SJCRH30 (cell line): ENCODE measurements around the gene VCL. TPM values are rescaled to one million over a fixed set of nuclear protein-coding genes. Genes with fewer than 3 reads are reported as not detected.
A peak's percentile ranks its signal among the peaks of the same experiment; 100 is the strongest.

ENCODE experiments used
- DNase-seq, 2 experiments: peaks; one replicate each; pipeline ENCODE4 v3.0.0-alpha.2; 2015 to 2020
- H3K27ac ChIP-seq: fragments of 250-450 bp; sonication (Bioruptor Pico); 2 replicates; pipeline ENCODE4 v1.5.1; 2020; ENCODE audit warnings: mild to moderate bottlenecking, moderate library complexity
- H3K27me3 ChIP-seq: fragments of 250-450 bp; sonication (Bioruptor Pico); 2 replicates; pipeline ENCODE4 v1.5.1; 2020; ENCODE audit warnings: mild to moderate bottlenecking, moderate library complexity
- H3K36me3 ChIP-seq: fragments of 250-450 bp; sonication (Bioruptor Pico); 2 replicates; pipeline ENCODE4 v1.5.1; 2020; ENCODE audit warnings: mild to moderate bottlenecking, moderate library complexity
- H3K4me1 ChIP-seq: fragments of 250-450 bp; sonication (Bioruptor Pico); 2 replicates; pipeline ENCODE4 v1.5.1; 2020; ENCODE audit warnings: mild to moderate bottlenecking, moderate library complexity
- H3K4me3 ChIP-seq: fragments of 250-450 bp; sonication (Bioruptor Pico); 2 replicates; pipeline ENCODE4 v1.5.1; 2020; ENCODE audit warnings: mild to moderate bottlenecking, moderate library complexity
- H3K9me3 ChIP-seq: fragments of 250-450 bp; sonication (Bioruptor Pico); replicated peaks from 2 replicates; pipeline ENCODE4 v1.5.1; 2020; ENCODE audit warnings: mild to moderate bottlenecking, moderate library complexity
- total RNA-seq: library from RNA; depleted of rRNA; stranded (reverse); fragments of >200 nt; shearing (Covaris generic); gene quantifications from 2 replicates; pipeline ENCODE4 v1.2.3, GENCODE V29; 2014

VCL gene
- total RNA-seq, 1 experiment from 2014 or later, result 48.1 TPM

DNA sequence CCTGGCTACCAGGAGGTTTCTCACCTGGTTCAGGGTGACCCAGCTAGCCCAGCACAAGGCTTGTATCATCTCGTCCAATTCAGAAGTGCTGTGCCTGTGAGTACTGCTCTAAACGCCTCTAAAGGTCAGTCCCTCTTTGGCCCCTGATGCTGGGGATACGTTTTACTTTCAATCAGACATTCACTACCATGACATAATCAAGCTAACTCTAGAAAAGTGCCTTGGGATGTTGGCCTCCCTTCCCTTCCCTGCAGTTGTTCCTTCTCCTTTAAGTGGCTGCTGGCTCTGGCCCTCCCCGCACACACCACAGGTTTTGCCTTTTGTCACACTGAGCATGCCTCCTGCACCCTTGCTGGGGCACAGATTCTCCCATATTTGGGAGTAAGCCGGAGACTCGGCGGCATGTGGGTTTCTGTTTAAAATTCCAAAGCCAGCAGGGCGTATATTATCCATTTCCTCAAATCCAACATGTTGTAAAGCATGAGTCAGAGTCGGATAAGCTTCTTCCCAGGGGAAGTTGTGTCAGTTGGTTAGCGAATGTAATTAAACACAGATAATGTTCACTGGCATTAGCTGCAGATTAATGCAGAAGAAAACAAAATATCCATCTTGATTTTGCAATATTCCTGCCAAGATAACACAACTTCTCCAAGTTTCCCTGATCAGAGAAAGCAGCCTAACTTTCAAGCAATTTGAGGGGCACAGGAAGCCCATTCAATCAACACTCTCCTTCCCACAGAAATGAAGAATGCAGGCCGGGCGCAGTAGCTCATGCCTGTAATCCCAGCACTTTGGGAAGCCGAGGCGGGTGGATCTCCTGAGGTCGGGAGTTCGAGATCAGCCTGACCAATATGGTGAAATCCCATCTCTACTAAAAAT lies 31.8 kb upstream of the VCL start:
- peaks cover 27% of the 10 kb centered on the region for H3K4me1 ChIP-seq
- H3K4me3 ChIP-seq, result no peak overlapping the region
- H3K27me3 ChIP-seq, result no peaks in the 10 kb centered on the region
- no peaks in the 10 kb centered on the region for H3K36me3 ChIP-seq
- peak; percentile 99 for DNase-seq
- H3K9me3 ChIP-seq, result no peaks in the 10 kb centered on the region
- peak overlapping the region; percentile 71 for H3K27ac ChIP-seq

DNA sequence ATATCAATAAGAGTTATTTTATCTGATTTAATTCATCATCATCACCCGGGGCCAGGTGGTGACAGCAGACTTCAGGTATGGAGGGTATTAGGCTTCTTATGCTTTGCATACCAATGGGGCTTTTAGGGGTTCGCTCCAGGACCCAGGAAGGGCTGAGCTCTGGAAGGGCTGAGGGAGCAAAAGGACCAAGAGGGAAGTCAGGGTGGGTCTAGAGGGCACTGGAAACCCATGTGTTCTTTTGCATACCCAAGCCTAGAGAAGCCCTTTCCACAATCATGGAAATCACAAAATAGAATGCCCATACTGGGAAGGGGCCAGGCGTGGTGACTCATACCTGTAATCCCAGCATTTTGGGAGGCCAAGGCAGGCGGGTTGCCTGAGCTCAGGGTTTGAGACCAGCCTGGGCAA lies 30.9 kb upstream of the VCL start:
- H3K36me3 ChIP-seq, result no peaks in the 10 kb centered on the region
- H3K27ac ChIP-seq, result no peak overlapping the region; the same call in 1 of the 2 replicates
- DNase-seq, result no peak
- H3K27me3 ChIP-seq, result no peaks in the 10 kb centered on the region
- H3K9me3 ChIP-seq, result no peaks in the 10 kb centered on the region
- H3K4me3 ChIP-seq, result no peak overlapping the region
- peaks cover 27% of the 10 kb centered on the region for H3K4me1 ChIP-seq

DNA sequence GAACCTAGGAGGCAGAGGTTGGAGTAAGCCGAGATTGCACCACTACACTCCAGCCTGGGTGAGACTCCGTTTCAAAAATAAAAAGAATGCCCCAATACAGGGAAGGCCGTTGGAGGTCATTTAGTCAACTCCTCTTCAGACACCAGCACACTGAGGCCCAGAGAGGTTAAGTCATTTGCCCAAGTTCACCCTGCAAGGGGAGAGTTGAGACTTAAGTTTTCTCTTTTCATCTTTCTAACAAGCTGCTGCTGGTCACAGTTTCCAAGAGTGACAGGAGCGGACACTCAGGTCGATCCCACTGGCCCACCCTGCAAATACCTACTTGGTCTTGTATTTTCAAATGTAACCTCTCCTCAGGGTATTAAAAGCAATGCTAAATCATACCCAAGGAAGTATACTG lies 30.4 kb upstream of the VCL start:
- Histone ChIP-seq H3K27me3 (no peaks in the 10 kb centered on the region), H3K27ac (no peak overlapping the region; the same call in 1 of the 2 replicates), H3K36me3 (no peaks in the 10 kb centered on the region), H3K9me3 (no peaks in the 10 kb centered on the region), H3K4me1 (peaks cover 27% of the 10 kb centered on the region), H3K4me3 (no peak overlapping the region)
- no peak for DNase-seq

DNA sequence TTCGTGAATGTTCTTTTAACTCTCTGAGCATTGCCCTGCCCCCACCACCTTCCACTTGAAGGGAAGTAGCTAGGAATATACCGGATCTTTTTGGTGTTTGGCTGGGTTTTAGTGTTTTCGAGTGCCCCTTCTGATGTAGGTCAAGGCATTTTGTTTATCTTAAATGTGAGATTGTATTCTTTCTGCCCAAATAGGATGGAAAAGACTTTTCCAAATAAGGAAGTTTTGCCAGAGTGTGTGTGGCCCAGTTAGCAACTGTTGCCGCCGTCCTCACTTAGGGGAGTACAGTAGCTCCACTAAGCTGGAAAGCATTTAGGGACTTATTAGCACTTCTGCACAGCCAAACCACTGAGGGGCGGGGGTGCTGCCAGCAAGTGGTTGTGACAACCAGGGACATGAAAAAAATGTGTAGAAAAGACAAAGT lies 29.8 kb upstream of the VCL start:
- H3K4me3 ChIP-seq, result no peak overlapping the region
- no peaks in the 10 kb centered on the region for H3K9me3 ChIP-seq
- H3K27ac ChIP-seq, result no peak overlapping the region; the same call in 1 of the 2 replicates
- peaks cover 27% of the 10 kb centered on the region for H3K4me1 ChIP-seq
- H3K27me3 ChIP-seq, result no peaks in the 10 kb centered on the region
- peak; percentile 60 to 66 for DNase-seq
- H3K36me3 ChIP-seq, result no peaks in the 10 kb centered on the region

DNA sequence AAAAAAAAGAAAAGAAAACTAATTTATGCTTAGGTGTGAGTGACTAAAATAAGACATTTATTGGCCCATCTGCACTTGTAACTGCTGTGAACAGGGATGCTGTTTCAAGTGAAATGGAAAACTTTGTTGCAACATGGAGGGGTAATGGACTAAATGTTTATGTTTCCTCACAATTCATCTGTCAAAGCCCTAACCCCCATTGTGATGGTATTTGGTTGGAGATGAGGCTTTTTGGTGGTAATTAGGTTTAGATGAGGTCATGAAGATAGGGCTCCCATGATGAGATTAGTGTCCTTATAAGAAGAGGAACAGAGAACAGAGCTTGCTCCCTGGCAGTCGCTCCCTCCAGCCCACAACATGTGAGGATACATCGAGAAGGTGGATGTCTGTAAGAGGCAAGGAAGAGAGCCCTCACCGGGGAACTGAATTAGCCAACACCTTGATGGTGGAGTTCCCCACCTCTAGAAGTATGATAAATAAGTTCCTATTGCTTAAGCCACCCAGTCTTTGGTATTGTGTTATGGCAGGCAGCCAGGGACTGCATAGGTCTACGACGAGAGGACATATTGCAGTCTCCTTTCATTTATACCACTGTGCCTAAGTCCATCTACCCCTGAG lies 28.6 kb upstream of the VCL start:
- Histone ChIP-seq H3K9me3 (no peaks in the 10 kb centered on the region), H3K4me3 (no peak overlapping the region), H3K4me1 (peaks cover 27% of the 10 kb centered on the region), H3K36me3 (no peaks in the 10 kb centered on the region), H3K27me3 (no peaks in the 10 kb centered on the region), H3K27ac (no peak overlapping the region)
- no peak for DNase-seq

DNA sequence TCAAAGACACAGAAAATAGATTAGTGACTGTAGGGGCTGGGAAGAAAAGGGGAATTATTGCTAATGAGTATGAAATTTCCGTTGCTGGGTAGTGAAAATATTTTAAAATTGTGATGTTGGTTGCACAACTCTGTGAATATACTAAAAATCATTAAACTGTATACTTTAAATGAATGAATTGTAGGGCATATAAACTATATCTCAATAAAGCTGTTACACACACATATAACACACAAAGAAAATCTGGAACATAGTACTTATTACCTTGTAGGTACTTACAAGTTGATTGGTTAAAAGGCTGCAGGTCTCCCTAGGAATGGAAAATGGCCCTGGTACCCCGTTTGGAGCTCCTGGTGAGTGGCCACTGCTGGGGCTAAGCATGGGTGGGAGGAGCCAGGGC lies 27.1 kb upstream of the VCL start:
- Histone ChIP-seq H3K36me3 (no peaks in the 10 kb centered on the region), H3K4me1 (peaks cover 22% of the 10 kb centered on the region), H3K27ac (no peak overlapping the region), H3K27me3 (no peaks in the 10 kb centered on the region), H3K4me3 (no peak overlapping the region), H3K9me3 (no peaks in the 10 kb centered on the region)
- DNase-seq, result no peak

DNA sequence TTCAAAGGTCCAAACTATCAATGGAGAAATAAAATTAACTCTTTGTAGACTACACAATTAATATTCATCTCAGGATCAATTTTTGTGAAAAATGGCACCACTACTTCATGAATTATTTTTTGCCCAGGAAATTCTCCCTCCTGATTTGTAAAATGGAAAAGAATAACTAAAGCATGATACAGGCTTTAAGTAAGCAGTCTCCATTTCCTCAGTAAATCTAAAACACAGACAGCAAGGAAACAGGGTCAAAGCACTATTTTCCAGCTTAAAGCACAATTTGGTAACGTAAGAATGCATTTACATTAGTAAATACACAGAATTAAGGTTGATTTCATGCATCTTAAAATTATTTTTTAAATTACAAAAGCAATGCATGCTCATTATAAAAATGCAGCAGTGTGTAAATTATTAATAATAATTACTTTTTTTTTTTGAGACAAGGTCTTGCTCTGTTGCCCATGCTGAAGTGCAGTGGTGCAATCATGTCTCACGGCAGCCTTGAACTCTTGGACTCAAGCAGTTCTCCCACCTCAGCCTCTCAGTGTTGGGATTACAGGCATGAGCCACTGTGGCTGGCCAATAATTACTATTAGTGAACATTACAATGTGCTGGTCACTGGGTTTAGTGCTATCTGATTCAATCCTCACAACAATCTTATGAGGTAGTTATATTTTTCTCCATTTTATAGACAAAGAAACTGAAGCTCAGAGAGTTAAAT lies 26.1 kb upstream of the VCL start:
- H3K9me3 ChIP-seq, result no peaks in the 10 kb centered on the region
- H3K27me3 ChIP-seq, result no peaks in the 10 kb centered on the region
- no peak for DNase-seq
- no peaks in the 10 kb centered on the region for H3K36me3 ChIP-seq
- no peak overlapping the region for H3K27ac ChIP-seq
- no peak overlapping the region for H3K4me3 ChIP-seq
- peaks cover 17% of the 10 kb centered on the region for H3K4me1 ChIP-seq

DNA sequence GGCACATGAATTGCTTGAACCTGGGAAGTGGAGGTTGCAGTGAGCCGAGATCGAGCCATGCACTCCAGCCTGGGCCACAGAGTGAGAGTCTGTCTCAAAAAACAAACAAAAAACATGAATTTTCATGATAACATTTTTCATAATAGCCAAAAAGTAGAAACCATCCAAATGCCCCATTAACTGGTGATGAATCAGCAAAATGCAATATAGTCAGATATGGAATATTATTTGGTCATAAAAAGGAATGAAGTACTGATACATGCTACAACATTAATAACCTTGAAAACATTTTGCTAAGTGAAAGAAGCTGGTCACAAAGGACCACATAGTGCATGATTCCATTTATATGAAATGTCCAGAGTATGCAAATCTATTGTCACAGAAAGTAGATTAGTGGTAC lies 24.5 kb upstream of the VCL start:
- Histone ChIP-seq H3K36me3 (no peaks in the 10 kb centered on the region), H3K4me3 (no peak overlapping the region), H3K4me1 (peaks cover 3% of the 10 kb centered on the region), H3K27me3 (no peaks in the 10 kb centered on the region), H3K27ac (no peak overlapping the region), H3K9me3 (no peaks in the 10 kb centered on the region)
- no peak for DNase-seq

DNA sequence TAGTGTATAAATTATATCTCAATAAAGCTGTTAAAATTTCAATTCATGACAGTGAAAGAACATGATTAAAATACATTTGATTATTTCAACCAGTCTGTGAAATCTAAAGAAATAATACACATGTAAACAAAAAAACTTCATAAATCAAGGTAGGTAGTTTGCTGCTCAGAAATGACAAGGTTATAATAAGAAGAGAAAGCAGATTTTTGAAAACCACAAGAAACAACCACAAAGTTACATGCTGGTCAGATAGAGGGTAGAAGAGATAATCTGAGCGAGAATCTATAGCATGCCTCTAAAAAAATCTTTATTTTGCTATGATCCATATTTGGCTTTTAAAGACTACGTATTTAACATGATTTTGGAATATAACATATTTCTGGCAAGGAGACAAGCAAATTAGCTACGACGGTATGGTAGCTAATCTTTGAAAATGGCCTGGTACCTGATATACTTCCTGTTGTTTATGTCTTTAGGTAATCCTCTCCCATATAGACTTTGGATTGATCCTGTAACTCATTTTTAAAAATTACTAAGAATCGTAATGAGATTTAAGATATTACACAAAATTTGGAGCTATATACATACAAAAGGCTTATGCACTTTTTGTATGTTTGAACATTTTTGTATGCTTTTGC lies 23.5 kb upstream of the VCL start:
- Histone ChIP-seq H3K27ac (no peak overlapping the region), H3K4me3 (no peak overlapping the region), H3K9me3 (no peaks in the 10 kb centered on the region), H3K36me3 (no peaks in the 10 kb centered on the region), H3K4me1 (no peaks in the 10 kb centered on the region), H3K27me3 (no peaks in the 10 kb centered on the region)
- DNase-seq, result no peak

DNA sequence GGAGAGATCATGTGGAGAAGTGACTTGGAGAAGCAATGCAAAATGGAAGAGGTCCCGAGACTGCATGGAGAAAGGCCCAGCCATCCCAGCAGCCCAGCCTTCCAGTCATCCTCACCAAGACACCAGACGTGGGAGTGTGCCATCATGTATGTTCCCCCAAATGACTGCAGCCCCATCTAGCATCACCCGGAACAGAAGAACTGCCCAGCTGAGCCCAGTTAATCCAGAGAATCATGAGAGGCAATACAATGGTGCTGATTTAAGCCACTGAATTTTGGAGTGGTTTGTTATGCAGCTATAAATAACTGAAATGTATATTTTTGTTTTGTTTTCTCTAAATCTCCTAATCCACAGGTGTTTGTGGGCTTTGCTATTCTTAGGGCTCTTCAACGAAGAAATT lies 22.5 kb upstream of the VCL start:
- no peak overlapping the region for H3K27ac ChIP-seq
- H3K27me3 ChIP-seq, result no peaks in the 10 kb centered on the region
- H3K4me1 ChIP-seq, result no peaks in the 10 kb centered on the region
- H3K4me3 ChIP-seq, result no peak overlapping the region
- no peaks in the 10 kb centered on the region for H3K9me3 ChIP-seq
- H3K36me3 ChIP-seq, result no peaks in the 10 kb centered on the region
- no peak for DNase-seq

DNA sequence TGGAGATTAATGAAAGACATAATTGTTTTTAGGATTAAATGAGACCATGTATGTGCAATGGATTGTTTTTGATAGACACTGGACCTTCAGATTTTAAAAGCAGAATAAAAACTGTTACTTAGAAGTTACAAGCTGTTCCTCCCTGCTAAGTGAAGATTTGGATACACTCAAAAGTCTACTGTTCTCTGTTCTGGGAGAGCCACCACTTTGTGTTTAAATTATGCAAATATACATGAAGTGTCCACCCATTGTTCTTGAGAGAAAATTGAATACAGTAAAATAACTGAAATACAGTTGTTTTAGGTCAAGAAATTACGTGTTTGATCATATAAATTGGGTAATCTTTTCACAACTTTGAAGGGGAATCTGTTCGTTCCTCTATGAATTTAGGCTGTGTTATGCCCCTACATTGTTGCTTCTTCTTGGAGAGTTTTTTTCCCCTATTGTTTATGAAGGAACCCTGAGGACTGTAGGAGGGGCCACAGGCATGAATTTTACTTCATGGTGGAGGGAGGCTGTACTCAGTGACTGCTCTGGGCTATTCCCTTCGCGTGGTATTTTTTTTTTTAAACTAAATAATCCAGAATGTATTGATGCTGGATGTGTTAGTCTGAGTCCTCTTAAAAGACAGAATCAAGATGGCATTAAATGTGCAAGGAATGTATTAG lies 18.6 kb upstream of the VCL start:
- Histone ChIP-seq H3K9me3 (no peaks in the 10 kb centered on the region), H3K27me3 (0 out of 2 replicates have a peak, but pooled peaks cover 4% of the 10 kb centered on the region), H3K27ac (no peak overlapping the region), H3K4me1 (no peaks in the 10 kb centered on the region), H3K36me3 (no peaks in the 10 kb centered on the region), H3K4me3 (no peak overlapping the region)
- DNase-seq, result no peak

DNA sequence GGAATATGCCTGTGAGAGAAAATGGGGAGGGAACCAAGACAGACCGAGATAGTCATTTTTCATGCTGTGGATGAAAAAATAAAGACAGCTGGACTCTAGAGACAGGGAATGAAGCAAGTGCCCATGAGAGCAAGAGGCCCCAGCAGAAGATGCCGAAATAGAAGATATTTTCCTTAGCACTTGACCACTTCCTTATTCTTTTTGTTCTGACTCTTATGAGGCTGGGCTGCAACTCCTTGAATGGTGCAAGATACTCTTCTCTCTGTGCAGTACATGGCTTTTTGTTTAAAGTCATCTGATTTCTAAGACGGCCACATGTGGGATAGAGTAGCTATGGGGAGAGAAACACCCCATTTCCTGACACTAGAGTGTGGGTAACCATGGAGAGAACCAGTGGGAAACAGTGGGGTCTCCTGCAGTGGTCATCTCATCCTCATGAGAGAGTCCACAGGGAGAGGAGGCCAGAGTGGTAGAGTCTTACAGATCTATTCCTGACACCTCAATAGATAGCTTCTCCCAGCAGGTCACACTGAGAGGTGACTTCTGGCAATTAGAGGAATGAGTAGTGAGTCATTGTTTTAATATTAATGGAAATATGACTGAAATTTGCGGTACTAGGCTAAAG lies 18.0 kb upstream of the VCL start:
- Histone ChIP-seq H3K4me3 (no peak overlapping the region), H3K4me1 (no peaks in the 10 kb centered on the region), H3K9me3 (no peaks in the 10 kb centered on the region), H3K27ac (no peak overlapping the region), H3K27me3 (0 out of 2 replicates have a peak, but pooled peaks cover 4% of the 10 kb centered on the region), H3K36me3 (no peaks in the 10 kb centered on the region)
- DNase-seq, result no peak

DNA sequence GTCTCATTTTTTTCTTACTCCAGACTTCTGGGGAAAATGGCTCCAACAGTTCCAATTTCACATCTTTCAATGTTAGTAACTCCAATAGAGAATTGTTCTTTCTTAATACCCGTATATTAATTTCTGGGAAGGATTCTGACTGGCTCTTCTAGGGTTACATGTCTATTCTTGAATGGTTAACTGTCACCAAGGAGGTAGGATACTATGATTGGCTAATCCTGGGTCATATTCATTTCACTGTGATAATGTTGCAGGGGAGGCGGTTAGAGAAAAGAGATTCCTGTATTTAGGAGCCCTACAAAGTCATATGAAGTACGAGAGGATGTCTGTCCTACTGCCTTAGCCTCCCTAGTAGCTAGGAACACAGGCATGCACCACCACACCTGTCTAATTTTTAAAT lies 16.1 kb upstream of the VCL start:
- H3K9me3 ChIP-seq, result no peaks in the 10 kb centered on the region
- H3K27ac ChIP-seq, result no peak overlapping the region
- H3K4me1 ChIP-seq, result no peaks in the 10 kb centered on the region
- DNase-seq, result no peak
- H3K4me3 ChIP-seq, result no peak overlapping the region
- H3K27me3 ChIP-seq, result 0 out of 2 replicates have a peak, but pooled peaks cover 4% of the 10 kb centered on the region
- no peaks in the 10 kb centered on the region for H3K36me3 ChIP-seq
